HG03103 (cell line): Measurements from ENCODE around the gene PRKAG3.
"Not testable (repeated sequence)": the region's sequence is repeated elsewhere in the genome, so short reads cannot be mapped to it uniquely, and the experiment has no call there.

Experiments used
- ATAC-seq: cut with Tn5 transposase; IDR thresholded peaks from one replicate; pipeline ENCODE4 v1.9.1; 2021; ENCODE audit warnings: low read depth; ENCODE audit not compliant: unreplicated experiment

The PRKAG3 gene

GRCh38 chr2:218788529-218789255 lies 42.9 kb downstream of the PRKAG3 start:
- no peak for ATAC-seq

GRCh38 chr2:218786133-218786532 lies 45.5 kb downstream of the PRKAG3 start:
- no peak for ATAC-seq

DNA sequence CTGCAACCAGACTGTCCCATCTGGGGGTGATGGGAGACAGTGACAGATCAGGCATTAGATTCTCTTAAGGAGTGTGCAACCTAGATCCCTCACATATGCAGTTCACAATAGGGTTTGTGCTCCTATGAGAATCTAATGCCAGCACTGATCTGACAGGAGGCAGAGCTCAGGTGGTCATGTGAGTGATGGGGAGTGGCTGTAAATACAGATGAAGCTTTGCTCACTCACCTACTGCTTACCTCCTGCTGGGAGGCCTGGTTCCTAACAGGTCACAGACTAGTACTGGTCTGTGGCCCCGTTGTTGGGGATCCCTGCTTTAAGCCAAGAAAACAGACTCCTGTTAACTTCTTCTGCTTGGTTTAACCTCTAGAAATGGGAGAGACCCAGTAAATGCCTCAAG lies 46.5 kb downstream of the PRKAG3 start:
- no peak for ATAC-seq

DNA sequence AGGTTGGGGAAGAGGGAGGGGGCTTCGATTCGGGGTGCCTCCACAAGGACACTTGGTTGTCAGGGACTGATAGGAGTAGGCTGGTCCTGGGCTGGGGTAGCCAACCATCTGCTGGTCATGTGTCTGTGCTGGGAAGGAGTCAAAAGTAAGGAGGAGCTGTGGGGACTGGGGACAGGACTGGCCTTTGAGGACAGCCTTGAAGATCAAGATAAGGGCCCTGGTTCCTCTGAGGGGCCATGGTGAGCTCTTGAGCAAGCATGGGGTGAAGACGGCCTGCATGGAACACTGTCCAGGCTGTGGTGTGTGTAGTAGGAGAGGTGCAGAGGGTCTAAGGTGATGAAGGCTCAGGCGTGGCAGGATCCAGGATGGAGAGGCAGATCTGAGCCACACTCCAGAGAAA lies 47.9 kb downstream of the PRKAG3 start:
- ATAC-seq = no peak

GRCh38 chr2:218782528-218782844 lies 49.1 kb downstream of the PRKAG3 start:
- ATAC-seq = no peak

DNA sequence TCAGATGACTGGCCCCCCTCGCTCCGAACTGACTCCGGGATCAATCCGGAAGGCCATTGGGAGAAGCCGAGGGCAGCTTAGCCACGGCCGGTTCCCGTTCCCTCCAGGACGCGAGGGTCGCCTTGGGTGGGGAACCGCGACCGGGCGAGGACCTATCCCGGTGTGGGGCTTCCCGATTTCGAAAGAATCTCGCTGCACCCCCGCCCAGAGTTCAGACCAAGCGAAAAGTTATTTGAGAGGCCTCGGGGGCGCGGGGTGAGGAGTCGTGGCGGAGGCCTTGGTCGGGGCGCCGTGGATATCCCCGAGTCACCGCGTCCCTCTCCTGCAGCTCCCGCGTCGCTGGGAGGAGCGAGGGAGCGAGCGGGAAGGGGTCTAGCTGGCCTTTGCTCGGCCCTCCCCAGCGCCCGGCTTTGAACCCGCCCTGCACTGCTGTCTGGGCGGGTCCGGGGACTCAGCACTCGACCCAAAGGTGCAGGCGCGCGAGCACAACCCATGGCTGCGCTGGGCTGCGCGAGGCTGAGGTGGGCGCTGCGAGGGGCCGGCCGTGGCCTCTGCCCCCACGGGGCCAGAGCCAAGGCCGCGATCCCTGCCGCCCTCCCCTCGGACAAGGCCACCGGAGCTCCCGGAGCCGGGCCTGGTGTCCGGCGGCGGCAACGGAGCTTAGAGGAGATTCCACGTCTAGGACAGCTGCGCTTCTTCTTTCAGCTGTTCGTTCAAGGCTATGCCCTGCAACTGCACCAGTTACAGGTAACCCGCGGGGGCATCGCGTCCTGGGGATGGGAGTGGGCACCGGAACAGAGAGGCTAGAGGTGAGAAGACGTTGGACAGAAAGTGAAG lies 49.7 kb downstream of the PRKAG3 start, which contains the start of gene CYP27A1:
Gene CYP27A1 (plus strand): TSS at position 457 of the 837 bp plus-strand sequence. CDS start 36 bp downstream, at position 493.
- no peak for ATAC-seq

GRCh38 chr2:218780851-218781690 lies 50.5 kb downstream of the PRKAG3 start:
- ATAC-seq = no peak

- ATAC-seq = no peak
Observed at GRCh38 chr2:218780046-218780445, 51.6 kb downstream of the PRKAG3 start.

- no peak for ATAC-seq
Observed at GRCh38 chr2:218777276-218777990, 54.2 kb downstream of the PRKAG3 start.

- ATAC-seq = no peak
Observed at GRCh38 chr2:218776488-218776887, 55.1 kb downstream of the PRKAG3 start.

DNA sequence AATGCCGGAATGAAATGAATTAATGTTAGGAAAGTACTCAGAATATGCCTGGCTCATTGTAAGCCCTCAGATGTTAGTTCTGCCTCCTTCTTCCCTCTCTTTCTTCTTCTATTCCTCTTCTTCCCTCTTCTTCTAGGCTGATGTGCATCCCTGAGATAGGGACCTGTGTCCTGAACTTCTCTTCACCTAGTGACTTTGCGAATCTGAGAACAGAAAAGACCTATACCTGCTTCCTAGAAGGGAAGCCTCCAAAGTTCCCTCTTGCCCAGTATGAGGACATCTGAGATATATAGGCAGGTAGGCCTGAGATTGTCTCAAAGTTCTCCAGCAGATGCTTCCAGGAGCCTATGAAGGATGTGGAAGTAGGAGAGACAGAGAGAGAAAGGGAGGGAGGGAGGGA lies 57.7 kb downstream of the PRKAG3 start:
- no peak for ATAC-seq

GRCh38 chr2:218772759-218773158 lies 58.8 kb downstream of the PRKAG3 start:
- ATAC-seq = not testable (repeated sequence)
